GM18507 (cell line): ENCODE measurements around the gene ZNF521.

Experiments
- DNase-seq: peaks from one replicate; pipeline ENCODE4 v3.0.0; 2011; ENCODE audit warnings: low read depth; ENCODE audit not compliant: insufficient read length; ENCODE audit errors: extremely low spot score
- FAIRE-seq: peaks from 2 replicates; lab custom pipeline; 2011; peaks lifted over from hg19 to GRCh38; lab: Jason Lieb, UNC

The ZNF521 gene

DNA sequence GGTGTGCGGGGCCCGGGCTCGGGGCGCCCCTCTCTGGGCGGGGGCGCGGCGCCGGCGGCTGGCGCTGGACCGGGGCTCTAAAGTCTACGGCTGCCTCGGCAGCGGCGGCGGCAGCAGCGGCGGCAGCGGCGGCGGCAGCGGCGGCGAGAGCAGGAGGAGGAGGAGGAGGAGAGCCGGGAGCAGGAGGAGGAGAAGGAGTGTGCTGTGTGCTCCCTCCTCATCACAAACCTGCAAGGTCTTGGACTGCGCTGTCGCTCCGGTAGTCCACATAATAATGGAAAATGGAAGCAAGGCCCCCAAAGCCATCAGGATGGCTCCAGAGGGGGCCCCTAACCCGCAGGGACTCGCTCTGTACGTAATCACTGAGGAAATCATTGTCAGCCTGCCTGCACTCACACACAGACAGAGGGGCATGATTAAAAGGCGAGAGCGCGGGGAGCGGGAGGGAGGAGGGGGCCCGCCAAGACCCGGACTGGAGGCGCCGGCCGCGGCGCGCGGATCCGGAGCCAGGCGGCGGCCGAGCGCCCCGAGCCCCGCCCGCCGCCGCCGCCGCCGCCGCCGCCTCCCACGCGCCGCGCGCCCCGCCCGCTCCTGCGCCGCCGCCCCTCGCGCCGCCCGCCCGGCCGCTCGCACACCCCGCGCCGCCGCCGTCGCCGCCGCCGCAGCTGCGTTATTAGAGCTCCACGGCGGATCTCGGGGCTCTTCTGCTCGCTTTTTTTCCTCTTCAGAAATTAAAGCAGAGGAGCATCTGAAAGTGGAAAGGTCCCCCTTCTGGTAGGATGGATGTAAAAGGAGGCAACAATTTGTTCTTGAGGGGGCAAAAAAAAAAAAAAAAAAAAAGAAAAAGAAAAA, at the start of gene ZNF521:
TSS of gene ZNF521 (minus strand) at position 390 of the 852 bp plus-strand sequence. CDS start 1,220 bp downstream, outside the sequence.
- DNase-seq (peak; percentile 25), FAIRE-seq (no peak)

DNA sequence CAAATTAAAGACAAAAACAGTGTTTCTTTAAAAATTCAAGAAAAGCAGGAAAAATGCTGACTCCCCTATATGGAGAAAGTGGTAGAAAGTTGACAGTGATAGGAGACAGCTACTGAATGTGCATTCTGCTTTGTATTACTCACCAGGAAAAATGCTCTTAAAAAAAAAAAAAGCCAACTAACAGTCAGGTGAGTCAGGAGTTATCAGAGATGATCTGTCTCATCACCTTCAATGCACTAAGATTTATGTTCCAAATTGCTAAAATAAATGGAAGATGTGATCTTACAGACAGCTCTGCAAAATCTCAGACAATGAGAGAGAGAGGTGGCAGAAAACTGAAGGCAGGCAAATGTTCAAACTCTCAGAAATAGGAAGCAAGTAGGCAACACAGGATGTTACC, 47.6 kb upstream of the ZNF521 start:
- no peak for DNase-seq

DNA sequence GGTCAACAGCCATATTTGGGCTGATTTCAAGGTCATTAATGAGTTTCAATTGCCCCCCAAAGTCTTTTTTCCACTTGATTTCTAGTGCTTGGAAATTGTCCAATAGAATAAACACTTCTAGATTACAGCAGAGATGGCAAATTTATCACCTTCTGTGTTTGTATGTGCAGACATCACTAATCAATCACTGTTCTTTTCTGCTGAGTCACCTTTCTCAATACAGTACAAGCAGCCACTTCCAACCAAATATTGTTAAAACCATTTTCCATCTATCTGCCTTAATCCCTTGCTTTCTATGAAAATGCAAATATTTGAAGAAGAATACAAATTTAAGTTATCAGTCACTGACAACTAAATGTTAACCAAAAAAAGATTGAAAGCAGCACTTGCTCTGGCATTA, 40.2 kb upstream of the ZNF521 start:
- DNase-seq: no peak
- no peak for FAIRE-seq

More for the DNA sequence above, 47.6 kb upstream of the ZNF521 start:
- no peak for FAIRE-seq

DNA sequence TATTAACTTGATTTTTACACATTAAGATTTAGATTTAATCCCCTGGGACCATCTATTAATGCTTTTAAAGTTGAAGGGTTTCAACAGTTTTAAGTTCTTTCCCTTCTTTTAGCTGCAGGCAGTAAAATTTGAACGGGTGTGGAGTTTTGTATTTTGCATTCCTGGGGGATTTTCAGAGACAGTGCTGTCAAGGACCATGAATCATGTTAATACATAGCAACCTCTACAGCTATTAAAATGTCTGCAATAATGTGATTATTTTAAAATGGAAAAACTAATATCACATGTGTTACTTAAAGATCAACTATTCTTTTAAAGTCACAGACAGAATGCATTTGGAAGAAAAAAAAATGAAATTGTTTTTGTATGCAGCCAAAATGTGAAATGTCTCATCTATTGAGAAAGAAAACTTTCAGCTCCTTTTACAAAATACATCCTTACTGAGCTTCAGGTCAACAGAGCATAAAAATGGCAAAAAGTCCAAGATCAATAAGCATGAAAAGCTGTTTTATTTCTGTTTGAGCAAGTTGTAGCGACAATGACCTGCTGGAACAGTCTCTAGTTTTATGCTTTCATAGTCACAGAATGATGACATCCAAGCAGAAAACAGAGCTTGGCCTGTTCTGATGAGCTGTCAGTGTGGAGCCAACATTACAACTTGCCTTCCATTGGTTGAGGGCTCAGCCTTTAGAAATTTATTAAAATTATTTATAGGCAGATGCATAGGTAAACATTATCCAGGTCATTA, 21.6 kb upstream of the ZNF521 start:
- DNase-seq (no peak), FAIRE-seq (no peak)

DNA sequence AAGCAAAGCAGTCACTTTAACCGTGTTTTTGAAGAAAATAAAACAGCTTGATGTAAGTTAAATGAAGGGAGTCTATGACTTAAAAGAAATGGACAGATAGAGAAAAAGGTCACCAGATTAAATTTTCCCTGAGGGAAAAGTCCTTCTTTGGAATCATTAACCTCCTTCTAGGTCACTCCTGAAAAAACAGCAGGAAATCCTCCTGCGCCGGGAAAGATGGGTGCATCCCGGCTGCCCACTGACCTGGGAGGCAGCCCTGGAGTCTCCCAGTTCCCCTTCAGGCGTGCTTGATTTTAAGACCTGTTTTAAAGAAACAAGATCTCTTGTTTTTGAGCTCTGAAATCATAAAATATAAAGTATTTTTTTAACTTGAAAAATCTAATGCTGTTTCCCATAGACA, 18.4 kb upstream of the ZNF521 start:
- no peak for DNase-seq
- no peak for FAIRE-seq

DNA sequence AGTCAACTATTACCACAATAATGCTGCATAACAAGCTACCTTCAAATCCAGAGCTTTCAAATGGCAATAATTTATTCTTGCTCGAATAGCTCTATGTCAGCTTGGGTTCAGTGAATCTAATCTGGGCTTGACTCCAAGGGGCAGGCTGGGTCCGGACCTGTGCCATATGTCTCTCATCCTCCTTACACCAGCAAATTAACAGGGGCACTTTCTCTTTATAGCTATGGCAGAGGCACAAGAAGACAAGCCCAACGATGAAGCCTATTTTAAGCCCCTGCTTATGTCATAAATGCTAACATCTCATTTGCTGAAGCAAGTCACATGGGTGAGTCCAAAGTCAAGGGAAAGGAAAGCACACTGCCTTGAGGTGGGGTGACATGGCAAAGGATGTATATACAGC, 13.3 kb upstream of the ZNF521 start:
- no peak for DNase-seq

DNA sequence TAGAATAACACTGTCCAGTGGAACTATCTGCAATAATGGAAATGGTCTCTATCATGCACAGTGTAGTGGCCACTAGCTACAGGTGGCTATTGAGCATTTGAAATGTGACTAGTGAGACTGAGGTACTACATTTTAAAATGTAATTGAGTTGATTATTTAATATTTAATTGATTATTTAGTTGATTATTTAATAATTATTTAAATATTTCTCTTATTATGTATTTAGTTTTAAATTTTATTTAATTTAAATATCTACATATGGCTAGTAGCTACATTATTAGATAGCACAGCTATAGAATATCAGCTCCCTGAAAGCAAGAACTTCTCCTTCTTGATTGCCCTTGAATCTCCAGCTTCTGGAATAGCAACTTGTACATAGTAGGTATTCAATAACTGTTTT, 12.8 kb upstream of the ZNF521 start:
- no peak for DNase-seq
- no peak for FAIRE-seq

More for the DNA sequence above, 13.3 kb upstream of the ZNF521 start:
- FAIRE-seq: no peak

DNA sequence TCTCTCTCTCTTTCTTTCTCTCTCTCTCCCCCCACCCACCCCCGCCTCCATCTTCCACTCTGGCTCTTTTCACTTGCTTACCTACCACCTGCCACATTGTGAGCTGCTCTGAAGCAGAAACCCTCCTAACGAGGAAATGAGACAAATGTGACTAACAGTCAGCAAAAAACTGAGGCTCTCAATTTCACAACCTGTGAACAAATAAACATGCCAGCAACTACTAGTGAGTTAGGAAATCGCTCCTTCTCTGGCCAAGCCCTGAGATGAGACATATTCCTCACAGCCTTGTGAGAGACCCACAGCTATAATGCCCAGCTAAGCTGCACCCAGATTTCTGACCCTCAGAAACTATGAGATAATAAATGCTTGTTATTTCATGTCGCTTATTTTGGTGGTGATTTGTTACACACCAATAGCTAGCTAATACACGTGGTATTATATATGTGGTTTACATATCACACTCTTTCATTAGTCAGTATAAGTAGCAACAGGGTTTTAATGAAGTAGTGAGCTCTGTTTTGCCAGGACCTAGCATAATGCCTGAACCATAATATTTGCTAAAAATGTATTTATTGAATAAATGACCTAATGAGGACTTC, 8.4 kb upstream of the ZNF521 start:
- DNase-seq (no peak), FAIRE-seq (no peak)

DNA sequence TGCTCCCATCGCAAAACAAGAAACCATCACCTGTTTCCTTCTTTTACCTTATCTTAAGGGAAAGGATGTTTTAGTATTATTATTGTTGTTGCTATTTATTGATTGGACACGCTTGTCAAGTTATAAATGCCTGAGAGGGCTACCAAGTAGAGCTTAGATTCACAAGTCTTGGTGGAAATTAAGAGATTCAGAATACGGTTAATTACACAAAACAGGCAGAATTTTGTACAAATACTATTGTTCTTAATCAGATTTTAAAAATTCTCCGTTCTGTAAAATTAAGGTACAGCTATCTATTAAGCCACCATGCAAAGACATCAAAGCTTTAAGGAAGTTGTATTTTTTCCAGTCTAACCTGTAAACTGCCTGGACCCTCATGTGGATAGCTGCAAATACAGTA, 1.1 kb upstream of the ZNF521 start:
- DNase-seq: no peak
- no peak for FAIRE-seq

DNA sequence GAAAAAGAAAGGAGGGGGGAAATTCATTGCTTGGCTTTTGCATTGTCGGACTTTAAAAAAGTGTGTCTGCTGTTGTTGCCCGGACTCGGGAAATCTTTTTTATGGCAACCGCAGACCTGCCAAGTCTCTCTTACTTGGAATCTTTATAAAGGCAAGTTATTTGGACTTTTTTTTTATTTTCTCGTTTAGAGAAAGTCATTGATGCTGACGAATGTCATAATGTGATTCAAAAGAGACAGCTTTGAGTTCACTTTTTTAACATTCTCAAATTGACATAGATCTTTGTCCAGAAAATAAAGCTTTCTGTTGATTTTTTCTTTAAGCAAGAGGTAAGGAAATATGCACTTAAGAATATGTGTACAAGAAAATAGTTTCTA, 651 bp upstream of the ZNF521 start:
- FAIRE-seq: no peak
- no peak for DNase-seq

DNA sequence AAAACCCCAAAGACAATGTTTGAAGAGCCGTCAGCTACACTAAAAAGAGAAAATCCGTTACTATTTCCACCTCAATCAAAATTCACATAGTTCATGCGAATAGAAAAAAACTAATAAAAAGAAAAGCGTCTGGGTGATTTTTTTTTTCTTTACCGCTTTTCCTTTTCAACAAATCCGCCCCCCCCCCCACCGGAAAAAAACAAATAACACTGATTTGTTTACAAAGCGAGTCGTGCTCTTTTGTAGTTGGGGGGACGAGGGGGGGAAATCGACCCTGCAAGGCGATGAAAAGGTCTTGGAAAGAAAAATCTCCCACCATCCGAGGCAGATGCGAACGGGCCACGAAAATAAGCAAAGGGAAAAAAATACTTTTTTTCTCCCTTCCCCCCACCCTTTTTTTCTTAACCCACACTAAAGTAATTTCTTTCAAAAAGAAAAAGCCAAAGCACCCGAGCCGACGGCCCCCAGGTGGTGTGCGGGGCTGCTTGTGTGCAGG, 638 bp downstream of the ZNF521 start:
- no peak for FAIRE-seq

DNA sequence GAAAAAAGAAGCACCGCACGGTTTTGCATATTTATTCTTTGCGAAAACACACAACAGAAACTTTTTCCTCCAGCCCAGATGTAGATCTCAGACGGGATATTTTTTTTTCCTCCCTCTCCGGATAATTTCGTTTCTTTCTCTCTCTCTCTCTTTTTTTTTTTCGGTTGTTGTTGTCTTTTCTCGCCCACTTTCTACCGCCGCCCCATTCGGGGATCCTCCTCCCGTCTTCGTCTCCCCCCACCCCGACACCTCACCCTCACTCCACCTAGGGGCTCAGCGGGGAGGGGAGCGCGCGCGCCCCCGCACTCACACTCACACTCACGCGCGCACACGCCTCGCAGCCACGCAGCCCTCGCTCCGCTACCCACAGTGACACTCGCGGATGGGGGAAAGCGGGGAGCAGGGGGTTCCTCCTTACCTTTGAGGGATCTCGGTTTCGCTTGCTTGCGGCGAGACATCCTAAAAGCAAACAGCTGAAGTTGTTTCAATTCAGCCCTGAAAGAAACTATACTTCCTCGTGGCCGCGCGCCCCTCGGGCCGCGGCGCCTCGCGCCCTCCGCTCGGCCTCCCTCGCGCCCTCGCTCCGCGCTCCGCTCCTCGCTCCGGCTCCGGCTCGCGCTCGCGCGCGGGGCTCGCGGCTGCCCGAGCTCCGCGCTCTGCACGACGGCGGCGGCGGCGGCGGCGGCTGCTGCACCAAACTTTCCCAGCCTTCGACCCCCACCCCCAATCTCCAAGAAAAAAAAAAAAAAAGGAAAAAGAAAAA, 1.3 kb downstream of the ZNF521 start:
- DNase-seq (no peak), FAIRE-seq (no peak)

More for the DNA sequence above, 638 bp downstream of the ZNF521 start:
- no peak for DNase-seq

DNA sequence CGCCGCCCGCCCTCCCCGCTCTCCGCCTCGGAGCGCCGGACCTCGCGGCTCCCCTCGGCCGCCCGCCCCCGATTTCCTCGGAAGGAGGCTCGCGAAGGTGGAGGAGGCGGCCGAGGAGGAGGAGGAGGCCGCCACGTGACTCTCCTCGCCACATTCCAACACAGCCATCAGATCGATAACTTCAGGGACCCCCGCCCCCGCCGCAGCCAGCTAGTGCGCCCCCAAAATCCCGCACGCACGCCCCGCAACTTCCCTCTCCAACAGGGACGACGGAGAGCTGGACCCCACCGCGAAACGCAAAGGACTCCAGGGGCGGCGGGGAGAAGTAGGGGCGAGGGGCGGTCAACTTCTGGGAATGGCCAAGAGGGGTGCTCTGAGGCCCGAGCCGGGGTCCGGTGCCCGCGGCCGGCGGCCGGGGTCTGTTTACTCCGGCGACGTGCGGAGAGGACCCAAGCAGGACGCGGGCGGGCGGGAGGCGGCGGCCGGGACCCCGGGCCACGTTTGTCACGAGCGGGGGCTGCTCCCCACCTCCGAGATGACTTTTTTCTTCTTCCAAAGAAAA, 2.0 kb downstream of the ZNF521 start:
- DNase-seq (no peak), FAIRE-seq (no peak)

DNA sequence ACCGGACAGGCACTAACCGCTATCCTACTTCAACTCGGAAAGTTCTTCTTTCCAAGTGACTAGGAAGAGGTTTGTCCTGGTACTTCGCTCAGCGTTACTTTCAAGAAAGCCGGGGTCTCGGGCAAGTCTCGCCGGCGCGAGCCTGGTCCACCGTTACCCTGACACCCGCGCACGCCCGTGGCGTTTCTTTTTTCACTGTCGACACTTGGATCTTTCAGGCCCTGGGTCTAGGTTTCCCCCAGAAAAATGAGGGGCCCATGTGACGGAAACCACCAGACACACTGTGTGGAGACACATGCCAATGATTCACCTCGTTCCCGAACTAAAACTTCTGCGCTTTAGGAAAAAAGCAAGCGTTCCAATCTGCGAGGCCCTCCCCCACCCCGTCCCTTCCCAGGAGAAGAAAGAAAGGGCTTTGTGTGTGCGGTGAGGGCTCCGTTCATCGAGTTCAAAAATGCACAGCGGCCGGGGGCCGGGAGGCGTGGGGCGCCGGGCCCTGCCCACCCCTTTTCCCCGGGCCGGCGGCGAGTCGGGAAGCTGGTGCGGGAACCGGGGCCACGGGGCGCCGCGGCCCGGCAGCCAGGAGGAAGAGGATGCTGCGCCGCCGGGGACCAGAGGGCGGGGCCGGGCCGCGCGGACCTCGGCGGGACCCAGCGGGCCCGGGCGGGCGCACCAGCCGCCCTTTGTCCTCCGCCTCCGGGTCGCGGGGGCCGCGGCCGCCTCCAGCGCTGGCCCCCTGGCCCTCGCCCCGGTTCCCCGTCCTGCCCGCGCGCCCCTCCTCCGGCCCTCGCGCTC, 2.6 kb downstream of the ZNF521 start:
- DNase-seq: no peak
- no peak for FAIRE-seq

DNA sequence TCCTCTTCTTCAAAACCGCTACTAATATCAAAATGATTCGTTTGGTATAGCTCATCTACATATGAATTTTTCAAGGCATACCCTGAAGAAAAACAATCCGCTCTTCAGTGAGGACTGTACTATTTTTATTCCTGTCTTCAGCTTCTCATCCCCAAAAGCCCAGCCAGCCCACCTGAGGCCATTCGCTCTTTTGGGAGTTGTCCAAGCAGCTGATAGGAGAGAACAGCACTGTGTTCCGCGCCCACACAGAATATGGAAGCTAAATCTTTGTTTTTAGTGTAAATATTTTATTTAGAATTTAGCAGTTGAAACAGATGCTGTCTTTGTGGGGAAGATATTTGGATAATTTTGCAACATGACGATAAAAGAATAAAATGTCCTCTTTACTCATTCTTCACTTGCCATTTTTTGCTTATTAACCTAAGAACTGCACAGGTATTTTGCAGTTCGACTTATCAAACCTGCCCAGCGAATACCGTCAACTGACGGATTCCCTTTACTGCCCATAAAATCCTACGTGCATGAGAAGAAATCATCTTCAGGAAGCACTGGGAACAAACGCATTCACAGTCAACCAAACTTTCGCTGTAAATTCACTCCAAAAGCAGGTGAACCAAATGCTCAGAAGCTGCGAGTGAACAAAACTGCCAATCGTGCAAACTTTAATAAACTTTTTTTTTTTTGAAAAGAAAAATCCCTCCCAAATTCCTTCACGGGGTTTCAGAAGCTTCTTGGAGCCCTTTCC, 3.4 kb downstream of the ZNF521 start:
- no peak for FAIRE-seq
- no peak for DNase-seq

DNA sequence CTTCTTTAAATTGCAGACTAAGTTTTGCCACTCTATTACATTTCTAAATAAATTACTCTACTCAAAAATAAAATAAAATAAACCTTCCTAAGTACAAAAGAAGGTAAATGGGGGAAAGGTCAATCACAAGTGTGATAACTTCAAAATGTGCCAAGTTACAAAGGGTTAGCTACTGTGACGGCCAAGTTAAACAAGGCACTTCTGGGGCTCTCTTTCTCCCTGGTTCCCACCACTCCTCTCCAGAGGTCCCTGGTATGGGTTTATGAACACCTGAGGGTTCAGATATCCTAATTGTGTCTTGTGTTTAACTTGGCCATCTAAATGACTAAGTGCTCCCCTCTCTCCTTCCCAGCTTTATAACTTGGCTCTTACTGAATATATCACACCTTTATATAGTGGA, 5.4 kb downstream of the ZNF521 start:
- FAIRE-seq (no peak), DNase-seq (no peak)

DNA sequence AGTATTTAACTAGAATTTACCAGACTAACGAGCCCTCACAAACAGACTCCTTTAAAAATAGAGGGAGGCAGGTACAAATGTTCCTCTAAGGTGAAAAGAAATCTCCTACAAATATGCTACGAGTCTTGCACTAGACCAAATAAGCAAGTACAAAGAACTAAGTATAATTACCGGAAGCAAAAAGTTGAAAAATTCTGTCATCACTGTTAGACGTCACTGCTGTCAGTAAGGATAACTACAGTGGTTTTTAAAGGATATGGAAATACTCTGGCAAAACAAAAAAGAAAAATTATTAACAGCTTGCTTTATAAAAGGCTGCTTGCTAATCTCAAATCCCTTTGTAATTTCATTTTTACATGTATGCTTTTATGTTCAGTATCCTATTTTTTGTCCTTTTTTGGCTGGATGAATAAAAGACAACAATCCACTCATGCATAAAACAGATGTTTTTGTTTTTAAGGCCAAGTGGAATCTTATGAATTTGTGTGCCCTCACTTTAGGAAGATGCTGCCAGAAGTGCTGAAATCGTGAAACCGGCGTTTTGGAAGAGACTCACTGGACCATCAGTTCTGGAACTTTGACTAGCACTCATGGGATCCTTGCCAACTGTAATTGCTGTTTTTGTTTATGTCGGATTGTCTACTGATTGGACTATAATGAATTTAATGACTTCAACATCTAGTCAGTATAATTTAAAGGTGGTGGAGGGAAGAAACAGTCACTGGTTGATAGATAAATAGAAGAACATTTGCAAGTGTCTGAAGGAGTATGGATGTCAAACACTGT, 6.7 kb downstream of the ZNF521 start:
- FAIRE-seq (no peak), DNase-seq (no peak)
